SK-N-SH (cell line): Measurements from ENCODE around the gene LRMDA. TPM values are rescaled to one million over a fixed set of nuclear protein-coding genes. Genes with fewer than 3 reads are reported as not detected.

Experiments
- CTCF ChIA-PET: fragments of 300-600, 350-600 bp; formaldehyde crosslinking; extraction: SDS; loops from one replicate; lab custom pipeline; 2021; lab: Yijun Ruan, JAX
- POLR2A ChIA-PET: fragments of 350-600 bp; sonication (Branson Sonifier 250); formaldehyde crosslinking; extraction: SDS; loops from one replicate; lab custom pipeline; 2020; ENCODE audit warnings: antibody characterized with exemption, inconsistent platforms; lab: Yijun Ruan, JAX
- DNase-seq: peaks from one replicate; pipeline ENCODE4 v3.0.0; 2012
- H2AFZ ChIP-seq: fragments of 200-600 bp; sonication (generic); 2 replicates; pipeline ENCODE4 v1.8.1; 2016; ENCODE audit warnings: antibody characterized with exemption, mild to moderate bottlenecking, low read depth
- H3F3A ChIP-seq: fragments of 200-600 bp; sonication (generic); replicated peaks from 2 replicates; pipeline ENCODE3; 2016; ENCODE audit warnings: antibody characterized with exemption, mild to moderate bottlenecking; ENCODE audit not compliant: insufficient read depth
- H3K27ac ChIP-seq, 2 experiments: fragments of 200-500 bp in 1 of 2; fragments of 200-600 bp in 1 of 2; sonication (Bioruptor generic) in 1 of 2; sonication (generic), shearing (Covaris generic) in 1 of 2; 2 replicates each; pipeline versions ENCODE4 v1.5.1 to v1.6.1; 2014 to 2016; ENCODE audit warnings: low read depth in 2 of 2, inconsistent platforms in 1 of 2, low read length in 1 of 2, mild to moderate bottlenecking in 1 of 2, mixed read lengths in 1 of 2
- H3K27me3 ChIP-seq: fragments of 200-600 bp; sonication (generic), shearing (Covaris generic); 2 replicates; pipeline ENCODE4 v1.6.1; 2016; ENCODE audit warnings: mixed run types; ENCODE audit not compliant: insufficient read depth
- H3K36me3 ChIP-seq, 2 experiments: fragments of 200-500 bp in 1 of 2; fragments of 200-600 bp in 1 of 2; sonication (Bioruptor generic) in 1 of 2; sonication (generic) in 1 of 2; replicated peaks in 1 of 2; 2 replicates each; pipeline versions ENCODE3 to v1.5.1; 2014 to 2016; ENCODE audit warnings: low read length in 1 of 2, mild to moderate bottlenecking in 1 of 2; ENCODE audit not compliant: insufficient read depth in 2 of 2, control insufficient read depth in 1 of 2
- H3K4me1 ChIP-seq, 2 experiments: fragments of 200-500 bp in 1 of 2; fragments of 200-600 bp in 1 of 2; sonication (Bioruptor generic) in 1 of 2; sonication (generic), shearing (Covaris generic) in 1 of 2; 2 replicates each; pipeline versions ENCODE4 v1.5.1 to v1.6.1; 2014 to 2016; ENCODE audit warnings: low read depth in 1 of 2, low read length in 1 of 2, mixed run types in 1 of 2; ENCODE audit not compliant: insufficient read depth in 2 of 2, control insufficient read depth in 1 of 2
- H3K4me2 ChIP-seq: fragments of 200-600 bp; sonication (generic), shearing (Covaris generic); 2 replicates; pipeline ENCODE4 v1.6.1; 2017; ENCODE audit warnings: mixed run types
- H3K4me3 ChIP-seq, 2 experiments: fragments of 200-500 bp in 1 of 2; fragments of 200-600 bp in 1 of 2; sonication (Bioruptor generic) in 1 of 2; sonication (generic), shearing (Covaris generic) in 1 of 2; 2 replicates each; pipeline versions ENCODE4 v1.5.1 to v1.8.1; 2014 to 2016; ENCODE audit warnings: low read depth in 2 of 2, inconsistent platforms in 1 of 2, low read length in 1 of 2, mild to moderate bottlenecking in 1 of 2, mixed read lengths in 1 of 2, moderate library complexity in 1 of 2
- H3K79me2 ChIP-seq: fragments of 200-600 bp; sonication (generic); 2 replicates; pipeline ENCODE4 v1.8.1; 2017; ENCODE audit warnings: mild to moderate bottlenecking; ENCODE audit not compliant: insufficient read depth
- H3K9ac ChIP-seq: fragments of 200-600 bp; sonication (generic); 2 replicates; pipeline ENCODE4 v1.6.1; 2017; ENCODE audit warnings: mixed run types
- H3K9me2 ChIP-seq: fragments of 200-600 bp; sonication (generic); 2 replicates; pipeline ENCODE4 v1.6.1; 2017; ENCODE audit warnings: mixed run types
- H3K9me3 ChIP-seq: fragments of 200-600 bp; sonication (generic); 2 replicates; pipeline ENCODE4 v1.6.1; 2017; ENCODE audit warnings: mixed run types, mild to moderate bottlenecking, moderate library complexity
- H4K20me1 ChIP-seq: fragments of 200-600 bp; sonication (generic); 2 replicates; pipeline ENCODE4 v1.6.1; 2017; ENCODE audit warnings: mild to moderate bottlenecking, mixed run types; ENCODE audit not compliant: insufficient read depth
- CHD2 ChIP-seq: fragments of 150-350 bp; IDR thresholded peaks from 2 replicates; pipeline ENCODE4 v1.6.1; 2018; ENCODE audit warnings: low read length; ENCODE audit not compliant: partially characterized antibody
- ELF1 ChIP-seq: IDR thresholded peaks from 2 replicates; pipeline ENCODE4 v1.4.0; 2012
- EZH2phosphoT487 ChIP-seq: fragments of 200-600 bp; sonication (generic); IDR thresholded peaks from 2 replicates; pipeline ENCODE4 v1.6.1; 2017; ENCODE audit warnings: low read depth, mixed run types, mild to moderate bottlenecking, antibody characterized with exemption, moderate library complexity, borderline replicate concordance
- FOXJ3 ChIP-seq: sonication (generic); formaldehyde crosslinking; IDR thresholded peaks from 2 replicates; pipeline ENCODE4 v1.5.1; 2020; ENCODE audit warnings: mild to moderate bottlenecking, missing genetic modification reagents
- FOXM1 ChIP-seq: IDR thresholded peaks from 2 replicates; pipeline ENCODE4 v1.4.0; 2012; ENCODE audit warnings: low read depth, mild to moderate bottlenecking
- GABPA ChIP-seq: IDR thresholded peaks from 2 replicates; pipeline ENCODE4 v1.4.0; 2012; ENCODE audit warnings: low read depth, mild to moderate bottlenecking
- GATA2 ChIP-seq: sonication (generic); formaldehyde crosslinking; IDR thresholded peaks from 2 replicates; pipeline ENCODE4 v1.5.0; 2020; ENCODE audit warnings: mild to moderate bottlenecking, missing genetic modification reagents
- JUND ChIP-seq: IDR thresholded peaks from 2 replicates; pipeline ENCODE4 v1.4.0; 2012
- MEF2A ChIP-seq: IDR thresholded peaks from 2 replicates; pipeline ENCODE4 v1.4.0; 2012; ENCODE audit warnings: low read depth, borderline replicate concordance
- NFIC ChIP-seq: IDR thresholded peaks from 2 replicates; pipeline ENCODE4 v1.4.0; 2012; ENCODE audit warnings: borderline replicate concordance
- NRF1 ChIP-seq: IDR thresholded peaks from 2 replicates; pipeline ENCODE4 v1.6.1; 2012; ENCODE audit warnings: low read depth, mild to moderate bottlenecking, low read length
- SIN3A ChIP-seq: IDR thresholded peaks from 2 replicates; pipeline ENCODE4 v1.6.1; 2012; ENCODE audit warnings: low read depth, mild to moderate bottlenecking, low read length, moderate library complexity, borderline replicate concordance
- SMC3 ChIP-seq: IDR thresholded peaks from 2 replicates; pipeline ENCODE4 v1.6.1; 2012; ENCODE audit warnings: low read depth, low read length, improper control_type of control experiment
- TAF1 ChIP-seq: IDR thresholded peaks from 2 replicates; pipeline ENCODE4 v1.6.1; 2012; ENCODE audit warnings: low read depth, mild to moderate bottlenecking, low read length, moderate library complexity, borderline replicate concordance
- WGBS: methylation state at CpG from one replicate; pipeline ENCODE4 v1.1.6; 2017; ENCODE audit warnings: low lambda C conversion rate; 5-methylcytosine and 5-hydroxymethylcytosine counted together
- polyA plus RNA-seq, 3 experiments: library from polyadenylated mRNA; depleted of rRNA; stranded (reverse); fragments of >200 nt; gene quantifications; 2 replicates each; pipeline ENCODE4 v1.2.3, GENCODE V29; 2012
- TF ChIP-seq, protein P1 (sequence below): IDR thresholded peaks from 2 replicates; pipeline ENCODE4 v1.4.0; 2012; ENCODE audit warnings: low read depth
- TF ChIP-seq, protein P2 (sequence below): fragments of 150-350 bp; IDR thresholded peaks from 2 replicates; pipeline ENCODE4 v1.6.1; 2016; ENCODE audit warnings: mild to moderate bottlenecking, low read depth, low read length
- TF ChIP-seq, protein P3 (sequence below): IDR thresholded peaks from 2 replicates; pipeline ENCODE4 v1.4.0; 2012; ENCODE audit warnings: low read depth, borderline replicate concordance
- TF ChIP-seq, protein P4 (sequence below): IDR thresholded peaks from 2 replicates; pipeline ENCODE4; 2012
- TF ChIP-seq, protein P5 (sequence below): IDR thresholded peaks from 2 replicates; pipeline ENCODE4 v1.6.1; 2012; ENCODE audit warnings: mild to moderate bottlenecking, low read depth, low read length, moderate library complexity

The LRMDA gene
- polyA plus RNA-seq, 1 of the 3 experiments (the other 2 are of a cell fraction) = 0.95 TPM

DNA sequence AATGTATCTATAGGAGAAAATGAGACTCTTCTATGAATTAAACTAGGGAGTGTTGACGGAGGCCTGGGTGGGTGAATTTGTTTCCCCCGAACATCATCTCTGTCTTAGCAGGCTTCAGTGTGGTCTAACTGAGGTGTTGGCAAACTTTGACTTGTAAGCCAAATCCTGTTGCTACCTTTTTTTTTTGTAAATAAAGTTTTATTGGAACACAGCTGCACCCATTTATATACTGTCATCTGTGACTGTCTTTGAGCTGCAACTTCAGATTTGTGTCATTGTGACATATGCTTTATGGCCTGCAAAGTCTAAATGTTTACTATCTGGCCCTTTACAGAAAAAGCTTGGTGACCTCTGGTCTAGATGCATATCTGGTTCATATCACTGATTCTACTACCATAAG is 455.9 kb downstream of the LRMDA start:
- H3K4me2 ChIP-seq = no peak overlapping the region
- no peak overlapping the region for H3K9ac ChIP-seq
- no peaks in the 10 kb centered on the region for H3K9me3 ChIP-seq
- no peaks in the 10 kb centered on the region for H3K79me2 ChIP-seq
- H3K4me3 ChIP-seq = no peak overlapping the region
- DNase-seq = no peak
- no peaks in the 10 kb centered on the region for H3K27me3 ChIP-seq
- POLR2A ChIA-PET = no interaction called here
- no peaks in the 10 kb centered on the region for H3K36me3 ChIP-seq
- no peaks in the 10 kb centered on the region for H3F3A ChIP-seq
- 91% methylated on average over 2 of the region's 2 CpGs for WGBS
- H3K9me2 ChIP-seq = no peaks in the 10 kb centered on the region
- no peak overlapping the region for H2AFZ ChIP-seq
- H3K27ac ChIP-seq = no peak overlapping the region
- TF ChIP-seq SMC3 (no peak), NFIC (no peak), MEF2A (no peak), GABPA (no peak), TAF1 (no peak), JUND (no peak), SIN3A (no peak), GATA2 (no peak), FOXJ3 (CRISPR knock-in tag) (no peak), NRF1 (no peak), FOXM1 (no peak), EZH2phosphoT487 (no peak), ELF1 (no peak), CHD2 (no peak)
- TF ChIP-seq, protein P1, sequence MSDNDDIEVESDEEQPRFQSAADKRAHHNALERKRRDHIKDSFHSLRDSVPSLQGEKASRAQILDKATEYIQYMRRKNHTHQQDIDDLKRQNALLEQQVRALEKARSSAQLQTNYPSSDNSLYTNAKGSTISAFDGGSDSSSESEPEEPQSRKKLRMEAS = no peak
- TF ChIP-seq, protein P2, sequence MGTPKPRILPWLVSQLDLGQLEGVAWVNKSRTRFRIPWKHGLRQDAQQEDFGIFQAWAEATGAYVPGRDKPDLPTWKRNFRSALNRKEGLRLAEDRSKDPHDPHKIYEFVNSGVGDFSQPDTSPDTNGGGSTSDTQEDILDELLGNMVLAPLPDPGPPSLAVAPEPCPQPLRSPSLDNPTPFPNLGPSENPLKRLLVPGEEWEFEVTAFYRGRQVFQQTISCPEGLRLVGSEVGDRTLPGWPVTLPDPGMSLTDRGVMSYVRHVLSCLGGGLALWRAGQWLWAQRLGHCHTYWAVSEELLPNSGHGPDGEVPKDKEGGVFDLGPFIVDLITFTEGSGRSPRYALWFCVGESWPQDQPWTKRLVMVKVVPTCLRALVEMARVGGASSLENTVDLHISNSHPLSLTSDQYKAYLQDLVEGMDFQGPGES = no peak
- TF ChIP-seq, protein P3, sequence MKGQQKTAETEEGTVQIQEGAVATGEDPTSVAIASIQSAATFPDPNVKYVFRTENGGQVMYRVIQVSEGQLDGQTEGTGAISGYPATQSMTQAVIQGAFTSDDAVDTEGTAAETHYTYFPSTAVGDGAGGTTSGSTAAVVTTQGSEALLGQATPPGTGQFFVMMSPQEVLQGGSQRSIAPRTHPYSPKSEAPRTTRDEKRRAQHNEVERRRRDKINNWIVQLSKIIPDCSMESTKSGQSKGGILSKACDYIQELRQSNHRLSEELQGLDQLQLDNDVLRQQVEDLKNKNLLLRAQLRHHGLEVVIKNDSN = no peak
- TF ChIP-seq, protein P4, sequence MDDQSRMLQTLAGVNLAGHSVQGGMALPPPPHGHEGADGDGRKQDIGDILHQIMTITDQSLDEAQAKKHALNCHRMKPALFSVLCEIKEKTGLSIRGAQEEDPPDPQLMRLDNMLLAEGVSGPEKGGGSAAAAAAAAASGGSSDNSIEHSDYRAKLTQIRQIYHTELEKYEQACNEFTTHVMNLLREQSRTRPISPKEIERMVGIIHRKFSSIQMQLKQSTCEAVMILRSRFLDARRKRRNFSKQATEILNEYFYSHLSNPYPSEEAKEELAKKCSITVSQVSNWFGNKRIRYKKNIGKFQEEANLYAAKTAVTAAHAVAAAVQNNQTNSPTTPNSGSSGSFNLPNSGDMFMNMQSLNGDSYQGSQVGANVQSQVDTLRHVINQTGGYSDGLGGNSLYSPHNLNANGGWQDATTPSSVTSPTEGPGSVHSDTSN = no peak
- TF ChIP-seq, protein P5, sequence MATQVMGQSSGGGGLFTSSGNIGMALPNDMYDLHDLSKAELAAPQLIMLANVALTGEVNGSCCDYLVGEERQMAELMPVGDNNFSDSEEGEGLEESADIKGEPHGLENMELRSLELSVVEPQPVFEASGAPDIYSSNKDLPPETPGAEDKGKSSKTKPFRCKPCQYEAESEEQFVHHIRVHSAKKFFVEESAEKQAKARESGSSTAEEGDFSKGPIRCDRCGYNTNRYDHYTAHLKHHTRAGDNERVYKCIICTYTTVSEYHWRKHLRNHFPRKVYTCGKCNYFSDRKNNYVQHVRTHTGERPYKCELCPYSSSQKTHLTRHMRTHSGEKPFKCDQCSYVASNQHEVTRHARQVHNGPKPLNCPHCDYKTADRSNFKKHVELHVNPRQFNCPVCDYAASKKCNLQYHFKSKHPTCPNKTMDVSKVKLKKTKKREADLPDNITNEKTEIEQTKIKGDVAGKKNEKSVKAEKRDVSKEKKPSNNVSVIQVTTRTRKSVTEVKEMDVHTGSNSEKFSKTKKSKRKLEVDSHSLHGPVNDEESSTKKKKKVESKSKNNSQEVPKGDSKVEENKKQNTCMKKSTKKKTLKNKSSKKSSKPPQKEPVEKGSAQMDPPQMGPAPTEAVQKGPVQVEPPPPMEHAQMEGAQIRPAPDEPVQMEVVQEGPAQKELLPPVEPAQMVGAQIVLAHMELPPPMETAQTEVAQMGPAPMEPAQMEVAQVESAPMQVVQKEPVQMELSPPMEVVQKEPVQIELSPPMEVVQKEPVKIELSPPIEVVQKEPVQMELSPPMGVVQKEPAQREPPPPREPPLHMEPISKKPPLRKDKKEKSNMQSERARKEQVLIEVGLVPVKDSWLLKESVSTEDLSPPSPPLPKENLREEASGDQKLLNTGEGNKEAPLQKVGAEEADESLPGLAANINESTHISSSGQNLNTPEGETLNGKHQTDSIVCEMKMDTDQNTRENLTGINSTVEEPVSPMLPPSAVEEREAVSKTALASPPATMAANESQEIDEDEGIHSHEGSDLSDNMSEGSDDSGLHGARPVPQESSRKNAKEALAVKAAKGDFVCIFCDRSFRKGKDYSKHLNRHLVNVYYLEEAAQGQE = no peak
- no peaks in the 10 kb centered on the region for H4K20me1 ChIP-seq
- CTCF ChIA-PET = no interaction called here
- no peaks in the 10 kb centered on the region for H3K4me1 ChIP-seq
